SU-DHL-6 (cell line): ENCODE data around the gene SMLR1.

ENCODE experiments used
- CTCF ChIP-seq: fragments of 200-600 bp; sonication (generic); IDR thresholded peaks from one replicate; pipeline ENCODE4 v1.5.1; 2017; ENCODE audit warnings: antibody characterized with exemption, mild to moderate bottlenecking, low read length, moderate library complexity; ENCODE audit not compliant: insufficient read depth, poor library complexity, severe bottlenecking
- EZH2phosphoT487 ChIP-seq: fragments of 200-600 bp; sonication (generic), shearing (Covaris generic); conservative IDR thresholded peaks from 2 replicates; pipeline ENCODE4 v1.6.1; 2018; ENCODE audit warnings: mild to moderate bottlenecking, antibody characterized with exemption, low read length, moderate library complexity, mixed read lengths

GRCh38 chr6:130781557-130781956 lies 45.6 kb upstream of the SMLR1 start:
- TF ChIP-seq CTCF: no peak
- no peak for TF ChIP-seq EZH2phosphoT487
